SK-N-MC (cell line): ENCODE data around the gene DARS1.
"Not testable (repeated sequence)": the region's sequence is repeated elsewhere in the genome, so short reads cannot be mapped to it uniquely, and the experiment has no call there.

Experiments used
- DNase-seq: peaks from one replicate; pipeline ENCODE4 v3.0.0-alpha.2; 2011; ENCODE audit warnings: low read depth, low spot score
- H3K27ac ChIP-seq: fragments of 200-600 bp; sonication (generic); 2 replicates; pipeline ENCODE4 v1.5.1; 2016; ENCODE audit warnings: mixed run types
- H3K36me3 ChIP-seq: fragments of 200-600 bp; sonication (generic); 2 replicates; pipeline ENCODE4 v1.6.1; 2017; ENCODE audit warnings: antibody characterized with exemption, low read length, mixed read lengths; ENCODE audit not compliant: insufficient read depth
- H3K4me3 ChIP-seq: fragments of 200-600 bp; sonication (generic); 2 replicates; pipeline ENCODE4 v1.5.1; 2016
- H3K9ac ChIP-seq: fragments of 200-600 bp; sonication (generic); 2 replicates; pipeline ENCODE4 v1.8.0; 2017; ENCODE audit warnings: mixed run types, mixed read lengths; ENCODE audit not compliant: insufficient read length
- H3K9me3 ChIP-seq: fragments of 200-600 bp; sonication (generic); 2 replicates; pipeline ENCODE4 v1.6.1; 2017; ENCODE audit warnings: low read depth, mild to moderate bottlenecking, antibody characterized with exemption, low read length, moderate library complexity, mixed read lengths
- EZH2 ChIP-seq: fragments of 200-600 bp; sonication (generic); IDR thresholded peaks from one replicate; pipeline ENCODE4 v1.6.1; 2017; ENCODE audit warnings: antibody characterized with exemption
- FOXP2 ChIP-seq: optimal IDR thresholded peaks from 2 replicates; pipeline ENCODE3; 2011; ENCODE audit warnings: mild to moderate bottlenecking, moderate library complexity; ENCODE audit not compliant: insufficient read depth; ENCODE audit errors: extremely low read length, control extremely low read depth
- POLR2AphosphoS5 ChIP-seq: IDR thresholded peaks from 2 replicates; pipeline ENCODE4 v1.6.1; 2012; ENCODE audit warnings: mild to moderate bottlenecking, low read depth, low read length, borderline replicate concordance

DARS1 gene

GRCh38 chr2:135980434-135981079, 4.9 kb downstream of the DARS1 start:
- H3K9me3 ChIP-seq = no peaks in the 10 kb centered on the region
- no peak overlapping the region for H3K27ac ChIP-seq
- no peak overlapping the region for H3K9ac ChIP-seq
- H3K36me3 ChIP-seq = peaks cover 57% of the 10 kb centered on the region
- TF ChIP-seq POLR2AphosphoS5 (no peak), FOXP2 (no peak), EZH2 (no peak)
- no peak for DNase-seq
- H3K4me3 ChIP-seq = no peak overlapping the region

- Histone ChIP-seq H3K27ac (no peak overlapping the region), H3K9me3 (peaks cover 5% of the 10 kb centered on the region; the same call in 1 of the 2 replicates), H3K9ac (no peak overlapping the region), H3K4me3 (no peak overlapping the region), H3K36me3 (peaks cover 74% of the 10 kb centered on the region)
- no peak for DNase-seq
- TF ChIP-seq POLR2AphosphoS5 (no peak), FOXP2 (no peak), EZH2 (no peak)
Observed at GRCh38 chr2:135975702-135976101, 9.7 kb downstream of the DARS1 start.

- peaks cover 5% of the 10 kb centered on the region; the same call in 1 of the 2 replicates for H3K9me3 ChIP-seq
- H3K4me3 ChIP-seq = no peak overlapping the region
- no peak for DNase-seq
- H3K9ac ChIP-seq = no peak overlapping the region
- peaks cover 64% of the 10 kb centered on the region for H3K36me3 ChIP-seq
- TF ChIP-seq POLR2AphosphoS5 (no peak), FOXP2 (no peak), EZH2 (no peak)
- H3K27ac ChIP-seq = no peak overlapping the region
Observed at GRCh38 chr2:135974036-135974435, 11.4 kb downstream of the DARS1 start.

- Histone ChIP-seq H3K9ac (no peak overlapping the region), H3K4me3 (no peak overlapping the region), H3K27ac (no peak overlapping the region), H3K9me3 (peaks cover 5% of the 10 kb centered on the region; the same call in 1 of the 2 replicates), H3K36me3 (peaks cover 40% of the 10 kb centered on the region)
- DNase-seq = no peak
- TF ChIP-seq FOXP2 (no peak), EZH2 (no peak), POLR2AphosphoS5 (no peak)
Observed at GRCh38 chr2:135969655-135970387, 15.6 kb downstream of the DARS1 start.

- H3K36me3 ChIP-seq = peaks cover 4% of the 10 kb centered on the region; the same call in 1 of the 2 replicates
- H3K9ac ChIP-seq = no peak overlapping the region
- peak overlapping the region; percentile 42; the same call in 1 of the 2 replicates for H3K27ac ChIP-seq
- TF ChIP-seq FOXP2 (no peak), EZH2 (no peak), POLR2AphosphoS5 (no peak)
- DNase-seq = no peak
- H3K9me3 ChIP-seq = no peaks in the 10 kb centered on the region
- H3K4me3 ChIP-seq = no peak overlapping the region
Observed at GRCh38 chr2:135965756-135966155, 19.7 kb downstream of the DARS1 start.

- not testable (repeated sequence) for DNase-seq, H3K36me3 ChIP-seq, H3K9me3 ChIP-seq, H3K9ac ChIP-seq, H3K27ac ChIP-seq, H3K4me3 ChIP-seq
Observed at GRCh38 chr2:135964404-135964803, 21.0 kb downstream of the DARS1 start.

- H3K4me3 ChIP-seq = no peak overlapping the region
- no peak for DNase-seq
- peaks cover 7% of the 10 kb centered on the region; the same call in 1 of the 2 replicates for H3K36me3 ChIP-seq
- no peak overlapping the region for H3K27ac ChIP-seq
- TF ChIP-seq FOXP2 = no peak
- no peak for TF ChIP-seq EZH2
- no peak for TF ChIP-seq POLR2AphosphoS5
- no peak overlapping the region for H3K9ac ChIP-seq
- H3K9me3 ChIP-seq = no peaks in the 10 kb centered on the region
Observed at GRCh38 chr2:135963841-135964240, 21.6 kb downstream of the DARS1 start.

- peak overlapping the region; percentile 39 for H3K9ac ChIP-seq
- H3K4me3 ChIP-seq = peak overlapping the region; percentile 59
- H3K9me3 ChIP-seq = no peaks in the 10 kb centered on the region
- H3K36me3 ChIP-seq = peaks cover 15% of the 10 kb centered on the region; the same call in 1 of the 2 replicates
- TF ChIP-seq EZH2 (no peak), FOXP2 (no peak), POLR2AphosphoS5 (no peak)
- H3K27ac ChIP-seq = peak overlapping the region; percentile 91
- DNase-seq = no peak
Observed at GRCh38 chr2:135962366-135963123, 22.9 kb downstream of the DARS1 start.
